ENCODE measurements around the gene LRP4. TPM values are rescaled to one million over a fixed set of nuclear protein-coding genes. Genes with fewer than 3 reads are reported as not detected.

LRP4 gene
- total and polyA plus RNA-seq, 2 of the 13 experiments (the other 11 are each of a cell fraction or from before 2014, with no cell fraction given) = 4.7 to 13.3 TPM

- 14% methylated on average over 4 of the region's 4 CpGs for WGBS (ENCODE audit: low lambda C conversion rate)
- BruUV-seq (replicated peaks) = no TSS peak
- in situ Hi-C loops (cut with HindIII; ENCODE audit: extremely low pct_ligation_motif_present, low pct_unique_long_range_greater_than_20kb) = no loop called here
- no peak overlapping the region for H3K9ac ChIP-seq (ENCODE audit: insufficient read depth, low read depth, low read length)
- H3K9me3 ChIP-seq (ENCODE audit: low read length) = no peaks in the 10 kb centered on the region
- H3K27ac ChIP-seq (ENCODE audit: extremely low read length, insufficient read depth, low read length) = no peak overlapping the region
- H3K4me1 ChIP-seq (ENCODE audit: insufficient read depth, low read length) = peaks cover 35% of the 10 kb centered on the region
- no peak overlapping the region for H3K4me3 ChIP-seq (replicated peaks in 1 of 3; ENCODE audit: insufficient read depth in 1 of 3, low read depth in 2 of 3, low read length in 3 of 3)
- H4K20me1 ChIP-seq (ENCODE audit: insufficient read depth, low read length) = no peaks in the 10 kb centered on the region
- ChIA-PET POLR2A (no interaction called here), CTCF (ENCODE audit: low intra/inter-chr PET ratio, low total read pairs) (interaction anchor here (1.9 kb wide), 1 partner anchor 232 kb away, joined by 15 read pairs; no protein-coding TSS in a partner anchor)
- ATAC-seq = no peak
- H3K4me2 ChIP-seq (ENCODE audit: low read depth, low read length) = 0 out of 2 replicates have a peak overlapping the region, but pooled peaks have one; percentile 10
- peaks cover 7% of the 10 kb centered on the region for H3K79me2 ChIP-seq (ENCODE audit: insufficient read depth, low read length)
- DNase-seq (ENCODE audit: low spot score) = peak; percentile 29
- H3K27me3 ChIP-seq (ENCODE audit: control insufficient read depth in 1 of 2, insufficient read depth in 2 of 2, low read length in 2 of 2) = peaks cover 2 to 7% of the 10 kb centered on the region in 2 experiments; a peak in 1 of 5 replicates
- intact Hi-C loops (cut with micrococcal nuclease; ENCODE audit: unreplicated experiment) = no loop called here
- no peak for FAIRE-seq
- no peak overlapping the region for H2AFZ ChIP-seq (ENCODE audit: low read length)
- H3K36me3 ChIP-seq (replicated peaks in 1 of 2; ENCODE audit: control insufficient read depth in 1 of 2, insufficient read depth in 2 of 2, low read length in 2 of 2) = no peaks in the 10 kb centered on the region
- TF ChIP-seq, protein P1, sequence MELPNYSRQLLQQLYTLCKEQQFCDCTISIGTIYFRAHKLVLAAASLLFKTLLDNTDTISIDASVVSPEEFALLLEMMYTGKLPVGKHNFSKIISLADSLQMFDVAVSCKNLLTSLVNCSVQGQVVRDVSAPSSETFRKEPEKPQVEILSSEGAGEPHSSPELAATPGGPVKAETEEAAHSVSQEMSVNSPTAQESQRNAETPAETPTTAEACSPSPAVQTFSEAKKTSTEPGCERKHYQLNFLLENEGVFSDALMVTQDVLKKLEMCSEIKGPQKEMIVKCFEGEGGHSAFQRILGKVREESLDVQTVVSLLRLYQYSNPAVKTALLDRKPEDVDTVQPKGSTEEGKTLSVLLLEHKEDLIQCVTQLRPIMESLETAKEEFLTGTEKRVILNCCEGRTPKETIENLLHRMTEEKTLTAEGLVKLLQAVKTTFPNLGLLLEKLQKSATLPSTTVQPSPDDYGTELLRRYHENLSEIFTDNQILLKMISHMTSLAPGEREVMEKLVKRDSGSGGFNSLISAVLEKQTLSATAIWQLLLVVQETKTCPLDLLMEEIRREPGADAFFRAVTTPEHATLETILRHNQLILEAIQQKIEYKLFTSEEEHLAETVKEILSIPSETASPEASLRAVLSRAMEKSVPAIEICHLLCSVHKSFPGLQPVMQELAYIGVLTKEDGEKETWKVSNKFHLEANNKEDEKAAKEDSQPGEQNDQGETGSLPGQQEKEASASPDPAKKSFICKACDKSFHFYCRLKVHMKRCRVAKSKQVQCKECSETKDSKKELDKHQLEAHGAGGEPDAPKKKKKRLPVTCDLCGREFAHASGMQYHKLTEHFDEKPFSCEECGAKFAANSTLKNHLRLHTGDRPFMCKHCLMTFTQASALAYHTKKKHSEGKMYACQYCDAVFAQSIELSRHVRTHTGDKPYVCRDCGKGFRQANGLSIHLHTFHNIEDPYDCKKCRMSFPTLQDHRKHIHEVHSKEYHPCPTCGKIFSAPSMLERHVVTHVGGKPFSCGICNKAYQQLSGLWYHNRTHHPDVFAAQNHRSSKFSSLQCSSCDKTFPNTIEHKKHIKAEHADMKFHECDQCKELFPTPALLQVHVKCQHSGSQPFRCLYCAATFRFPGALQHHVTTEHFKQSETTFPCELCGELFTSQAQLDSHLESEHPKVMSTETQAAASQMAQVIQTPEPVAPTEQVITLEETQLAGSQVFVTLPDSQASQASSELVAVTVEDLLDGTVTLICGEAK (IDR thresholded peaks at IDR 0.05) = no peak
- TF ChIP-seq, protein P1 (CRISPR knock-in tag; IDR thresholded peaks at IDR 0.05) = no peak
- TF ChIP-seq HOXD1 (CRISPR knock-in tag; IDR thresholded peaks at IDR 0.05) (no peak), ZFP62 (CRISPR knock-in tag; IDR thresholded peaks at IDR 0.05) (no peak), CERS6 (CRISPR knock-in tag; IDR thresholded peaks at IDR 0.05) (no peak), MIXL1 (CRISPR knock-in tag; IDR thresholded peaks at IDR 0.05) (no peak), ZNF513 (CRISPR knock-in tag; conservative IDR thresholded peaks at IDR 0.05) (no peak), ZFP41 (CRISPR knock-in tag; IDR thresholded peaks at IDR 0.05; ENCODE audit: borderline replicate concordance) (no peak)
- TF ChIP-seq, protein P2, sequence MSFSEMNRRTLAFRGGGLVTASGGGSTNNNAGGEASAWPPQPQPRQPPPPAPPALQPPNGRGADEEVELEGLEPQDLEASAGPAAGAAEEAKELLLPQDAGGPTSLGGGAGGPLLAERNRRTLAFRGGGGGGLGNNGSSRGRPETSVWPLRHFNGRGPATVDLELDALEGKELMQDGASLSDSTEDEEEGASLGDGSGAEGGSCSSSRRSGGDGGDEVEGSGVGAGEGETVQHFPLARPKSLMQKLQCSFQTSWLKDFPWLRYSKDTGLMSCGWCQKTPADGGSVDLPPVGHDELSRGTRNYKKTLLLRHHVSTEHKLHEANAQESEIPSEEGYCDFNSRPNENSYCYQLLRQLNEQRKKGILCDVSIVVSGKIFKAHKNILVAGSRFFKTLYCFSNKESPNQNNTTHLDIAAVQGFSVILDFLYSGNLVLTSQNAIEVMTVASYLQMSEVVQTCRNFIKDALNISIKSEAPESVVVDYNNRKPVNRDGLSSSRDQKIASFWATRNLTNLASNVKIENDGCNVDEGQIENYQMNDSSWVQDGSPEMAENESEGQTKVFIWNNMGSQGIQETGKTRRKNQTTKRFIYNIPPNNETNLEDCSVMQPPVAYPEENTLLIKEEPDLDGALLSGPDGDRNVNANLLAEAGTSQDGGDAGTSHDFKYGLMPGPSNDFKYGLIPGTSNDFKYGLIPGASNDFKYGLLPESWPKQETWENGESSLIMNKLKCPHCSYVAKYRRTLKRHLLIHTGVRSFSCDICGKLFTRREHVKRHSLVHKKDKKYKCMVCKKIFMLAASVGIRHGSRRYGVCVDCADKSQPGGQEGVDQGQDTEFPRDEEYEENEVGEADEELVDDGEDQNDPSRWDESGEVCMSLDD (CRISPR knock-in tag; IDR thresholded peaks at IDR 0.05; ENCODE audit: borderline replicate concordance) = no peak
Measured at GRCh38 chr11:46920755-46921154, 2.4 kb upstream of the LRP4 start.

Measured in HepG2 (cell line).